DND-41 (cell line): ENCODE data around the gene EIF2S3.

ENCODE experiments used
- ATAC-seq: fragments of 200-7000 bp; cut with Tn5 transposase; 3 replicates; pipeline ENCODE4 v1.9.1; 2021; ENCODE audit warnings: low read depth; ENCODE audit not compliant: insufficient read depth
- DNase-seq: peaks from one replicate; pipeline ENCODE4 v3.0.0-alpha.2; 2020
- H2AFZ ChIP-seq: 2 replicates; pipeline ENCODE4 v1.6.0; 2012; ENCODE audit warnings: low read depth, low read length
- H3K27ac ChIP-seq: 2 replicates; pipeline ENCODE4 v1.5.1; 2012; ENCODE audit warnings: low read length, inconsistent platforms
- H3K27me3 ChIP-seq: fragments of 200-600 bp; sonication (generic); 2 replicates; pipeline ENCODE4 v1.6.0; 2012; ENCODE audit warnings: low read length, mild to moderate bottlenecking, inconsistent platforms; ENCODE audit not compliant: insufficient read depth, poor library complexity
- H3K36me3 ChIP-seq: 2 replicates; pipeline ENCODE4 v1.5.1; 2012; ENCODE audit warnings: low read length, inconsistent platforms; ENCODE audit not compliant: insufficient read depth
- H3K4me1 ChIP-seq: 2 replicates; pipeline ENCODE4 v1.5.1; 2012; ENCODE audit warnings: mild to moderate bottlenecking, low read length; ENCODE audit not compliant: insufficient read depth
- H3K4me2 ChIP-seq: 2 replicates; pipeline ENCODE4 v1.6.0; 2012; ENCODE audit warnings: mild to moderate bottlenecking, moderate library complexity, low read length, inconsistent platforms; ENCODE audit not compliant: insufficient read depth
- H3K4me3 ChIP-seq, 2 experiments: fragments of 200-600 bp in 1 of 2; shearing (Covaris generic) in 1 of 2; 2 replicates each; pipeline ENCODE4 v1.5.1; 2012 to 2016; ENCODE audit warnings: inconsistent platforms in 2 of 2, low read length in 2 of 2, mild to moderate bottlenecking in 2 of 2, low read depth in 1 of 2, moderate library complexity in 1 of 2
- H3K79me2 ChIP-seq: 2 replicates; pipeline ENCODE4 v1.6.0; 2012; ENCODE audit warnings: low read length, inconsistent platforms; ENCODE audit not compliant: insufficient read depth
- H3K9ac ChIP-seq: 2 replicates; pipeline ENCODE4 v1.6.0; 2012; ENCODE audit warnings: low read depth, mild to moderate bottlenecking, inconsistent platforms, low read length, moderate library complexity
- H3K9me3 ChIP-seq: 2 replicates; pipeline ENCODE4 v1.5.1; 2012; ENCODE audit warnings: low read length, moderate library complexity, mild to moderate bottlenecking, inconsistent platforms; ENCODE audit not compliant: insufficient read depth, severe bottlenecking
- H4K20me1 ChIP-seq: 2 replicates; pipeline ENCODE4 v1.6.0; 2012; ENCODE audit warnings: low read length; ENCODE audit not compliant: insufficient read depth
- CTCF ChIP-seq: IDR thresholded peaks from 2 replicates; pipeline ENCODE4 v1.5.1; 2012; ENCODE audit warnings: borderline replicate concordance, low read length, moderate library complexity, mild to moderate bottlenecking; ENCODE audit not compliant: poor library complexity, severe bottlenecking; ENCODE audit errors: extremely low read depth
- EZH2 ChIP-seq: IDR thresholded peaks from 3 replicates; pipeline ENCODE4 v1.6.1; 2012; ENCODE audit warnings: borderline replicate concordance, low read depth, mild to moderate bottlenecking, moderate library complexity, low read length, inconsistent platforms; ENCODE audit not compliant: severe bottlenecking

The EIF2S3 gene

GRCh38 chrX:24113181-24113580, 58.4 kb downstream of the EIF2S3 start:
- H3K4me1 ChIP-seq: no peaks in the 10 kb centered on the region
- no peak for DNase-seq
- ATAC-seq: no peak
- no peaks in the 10 kb centered on the region for H3K27me3 ChIP-seq
- TF ChIP-seq EZH2: no peak
- no peak for TF ChIP-seq CTCF
- H3K4me3 ChIP-seq: no peak overlapping the region
- no peak overlapping the region for H3K4me2 ChIP-seq
- no peak overlapping the region for H3K27ac ChIP-seq
- no peak overlapping the region for H3K9ac ChIP-seq
- no peaks in the 10 kb centered on the region for H3K9me3 ChIP-seq
- H4K20me1 ChIP-seq: no peaks in the 10 kb centered on the region
- H3K36me3 ChIP-seq: no peaks in the 10 kb centered on the region
- no peak overlapping the region for H2AFZ ChIP-seq
- H3K79me2 ChIP-seq: no peaks in the 10 kb centered on the region

GRCh38 chrX:24117258-24117657, 62.5 kb downstream of the EIF2S3 start:
- no peaks in the 10 kb centered on the region for H4K20me1 ChIP-seq
- TF ChIP-seq CTCF (no peak), EZH2 (no peak)
- H3K79me2 ChIP-seq: no peaks in the 10 kb centered on the region
- ATAC-seq (no peak), DNase-seq (no peak)
- H3K9me3 ChIP-seq: no peaks in the 10 kb centered on the region
- H3K27me3 ChIP-seq: no peaks in the 10 kb centered on the region
- H2AFZ ChIP-seq: no peak overlapping the region
- H3K4me3 ChIP-seq: no peak overlapping the region
- H3K27ac ChIP-seq: no peak overlapping the region
- no peak overlapping the region for H3K9ac ChIP-seq
- no peak overlapping the region for H3K4me2 ChIP-seq
- H3K4me1 ChIP-seq: no peaks in the 10 kb centered on the region
- H3K36me3 ChIP-seq: no peaks in the 10 kb centered on the region

GRCh38 chrX:24124244-24124799, 69.6 kb downstream of the EIF2S3 start:
- Histone ChIP-seq H4K20me1 (no peaks in the 10 kb centered on the region), H3K36me3 (no peaks in the 10 kb centered on the region), H3K27ac (no peak overlapping the region), H3K4me3 (no peak overlapping the region), H3K79me2 (no peaks in the 10 kb centered on the region), H2AFZ (no peak overlapping the region), H3K4me1 (no peaks in the 10 kb centered on the region), H3K27me3 (no peaks in the 10 kb centered on the region), H3K4me2 (no peak overlapping the region), H3K9me3 (no peaks in the 10 kb centered on the region), H3K9ac (no peak overlapping the region)
- no peak for DNase-seq
- TF ChIP-seq EZH2 (no peak), CTCF (no peak)
- ATAC-seq: no peak
